OCI-LY7 (cell line): ENCODE measurements around the gene DBF4. TPM values are rescaled to one million over a fixed set of nuclear protein-coding genes. Genes with fewer than 3 reads are reported as not detected.

ENCODE experiments used
- BruUV-seq: library from RNA; stranded (reverse); fragments of 400-500 nt; replicated peaks from 2 replicates; lab custom pipeline; 2021; lab: Mats Ljungman, UMichigan
- CTCF ChIA-PET: fragments of 300-600 bp; sonication (Branson Sonifier 250); formaldehyde crosslinking; loops from one replicate; lab custom pipeline; 2022; ENCODE audit warnings: antibody characterized with exemption; ENCODE audit not compliant: unreplicated experiment; lab: Charles Lee
- POLR2A ChIA-PET: fragments of 300-600 bp; sonication (Branson Sonifier 250); formaldehyde crosslinking; loops from one replicate; lab custom pipeline; 2022; ENCODE audit warnings: antibody characterized with exemption; lab: Charles Lee
- DNase-seq: peaks from one replicate; pipeline ENCODE4 v3.0.0-alpha.2; 2015; ENCODE audit warnings: low spot score
- H2AFZ ChIP-seq: fragments of 200-600 bp; sonication (generic), shearing (Covaris generic); 2 replicates; pipeline ENCODE4 v1.6.1; 2014; ENCODE audit warnings: mild to moderate bottlenecking, antibody characterized with exemption, low read length, moderate library complexity
- H3K27ac ChIP-seq: fragments of 200-600 bp; sonication (generic); 2 replicates; pipeline ENCODE4 v1.5.1; 2014; ENCODE audit warnings: mixed run types, low read depth, mild to moderate bottlenecking, moderate library complexity, low read length, inconsistent platforms; ENCODE audit not compliant: poor library complexity, severe bottlenecking
- H3K36me3 ChIP-seq: fragments of 200-600 bp; sonication (generic); 2 replicates; pipeline ENCODE4 v1.6.1; 2014; ENCODE audit warnings: mild to moderate bottlenecking, antibody characterized with exemption, low read length, moderate library complexity, mixed read lengths; ENCODE audit not compliant: insufficient read depth
- H3K4me1 ChIP-seq: fragments of 200-600 bp; sonication (generic); 2 replicates; pipeline ENCODE4 v1.5.1; 2014; ENCODE audit warnings: mild to moderate bottlenecking, low read length; ENCODE audit not compliant: insufficient read depth, poor library complexity, severe bottlenecking
- H3K4me2 ChIP-seq: fragments of 200-600 bp; sonication (generic); 2 replicates; pipeline ENCODE4 v1.6.1; 2014; ENCODE audit warnings: mild to moderate bottlenecking, low read length
- H3K4me3 ChIP-seq: fragments of 200-600 bp; sonication (generic); 2 replicates; pipeline ENCODE4 v1.5.1; 2014; ENCODE audit warnings: mild to moderate bottlenecking, low read depth, low read length; ENCODE audit not compliant: poor library complexity, severe bottlenecking
- H3K79me2 ChIP-seq: fragments of 200-600 bp; sonication (generic); 2 replicates; pipeline ENCODE4 v1.6.1; 2016; ENCODE audit warnings: low read depth, mild to moderate bottlenecking, low read length, moderate library complexity, mixed read lengths; ENCODE audit not compliant: insufficient read depth
- H3K9me2 ChIP-seq: fragments of 200-600 bp; sonication (generic); 2 replicates; pipeline ENCODE4 v1.6.1; 2016; ENCODE audit warnings: mild to moderate bottlenecking, low read length, mixed read lengths; ENCODE audit not compliant: insufficient read depth
- H3K9me3 ChIP-seq: fragments of 200-600 bp; sonication (generic); 2 replicates; pipeline ENCODE4 v1.6.1; 2014; ENCODE audit warnings: mild to moderate bottlenecking, mixed run types, low read length, mixed read lengths
- H4K20me1 ChIP-seq: fragments of 200-600 bp; sonication (generic); 2 replicates; pipeline ENCODE4 v1.6.1; 2014; ENCODE audit warnings: mild to moderate bottlenecking, antibody characterized with exemption, low read length, moderate library complexity, mixed read lengths; ENCODE audit not compliant: insufficient read depth
- EZH2phosphoT487 ChIP-seq: fragments of 200-600 bp; sonication (generic); IDR thresholded peaks from 2 replicates; pipeline ENCODE4 v1.6.1; 2018; ENCODE audit warnings: low read depth, borderline replicate concordance, mild to moderate bottlenecking, mixed run types, antibody characterized with exemption, low read length, moderate library complexity, mixed read lengths
- intact Hi-C: fragments of 100-400 bp; cut with micrococcal nuclease; formaldehyde crosslinking; loops from one replicate; pipeline ENCODE4 v1.10.0; 2022; ENCODE audit not compliant: unreplicated experiment
- total RNA-seq, 2 experiments: library from RNA; depleted of rRNA in 1 of 2; stranded (reverse); fragments of >200 nt in 1 of 2; shearing (Covaris generic) in 1 of 2; gene quantifications; 2 replicates each; pipeline ENCODE4 v1.2.3, GENCODE V29; 2014 to 2022
- TF ChIP-seq, protein P1 (sequence below): fragments of 200-600 bp; sonication (generic); conservative IDR thresholded peaks from 2 replicates; pipeline ENCODE4 v1.5.1; 2014; ENCODE audit warnings: mild to moderate bottlenecking, antibody characterized with exemption, low read length, moderate library complexity, mixed read lengths

DBF4 gene
- total RNA-seq, 2 experiments from 2014 or later, result 95.0 to 99.2 TPM

DNA sequence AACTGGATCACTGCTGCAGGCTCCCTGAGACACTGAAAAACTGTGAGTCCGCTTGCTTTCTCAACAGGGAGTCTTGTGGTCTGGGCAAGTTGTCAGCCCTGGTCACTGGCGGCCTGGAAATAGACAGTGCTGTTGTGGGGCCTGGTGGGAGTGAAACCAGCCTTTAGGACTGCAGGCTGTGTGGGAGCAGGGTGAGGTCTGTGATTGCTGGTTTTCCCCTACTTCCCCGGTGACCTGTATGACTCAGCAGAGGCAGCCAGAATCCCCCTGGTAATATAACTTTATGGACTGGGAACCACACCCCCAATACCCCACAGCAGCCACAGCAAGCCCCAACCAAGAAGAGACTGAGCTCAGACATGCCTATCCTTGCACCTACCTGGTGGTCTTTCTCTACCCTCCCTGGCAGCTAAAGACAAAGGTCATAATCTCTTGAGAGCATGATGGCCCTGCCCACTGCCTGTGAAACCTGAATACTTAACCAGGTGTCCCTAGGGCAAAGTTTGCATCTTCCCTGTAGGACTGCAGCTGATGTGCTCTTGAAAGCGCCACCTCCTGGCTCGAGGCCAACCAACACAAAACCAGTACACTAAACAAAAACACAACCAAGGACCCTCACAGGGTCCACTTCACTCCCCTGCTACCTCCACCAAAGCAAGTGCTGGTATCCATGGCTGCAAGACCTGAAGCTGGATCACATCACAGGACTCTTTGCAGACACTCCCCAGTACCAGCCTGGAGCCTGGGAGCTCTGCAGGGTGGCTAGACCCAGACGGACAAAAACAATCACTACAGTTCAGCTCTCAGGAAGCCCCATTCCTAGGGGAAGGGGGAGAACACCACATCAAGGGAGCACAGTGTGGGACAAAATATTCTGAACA lies 50.5 kb downstream of the DBF4 start:
- ChIA-PET CTCF (interaction anchor here (0.9 kb wide), 1 partner anchor 20 kb away, joined by 3 read pairs; no protein-coding TSS in a partner anchor), POLR2A (interaction anchor here (0.7 to 1.2 kb wide), 3 partner anchors 20 to 44 kb away, joined by 3 read pairs; no protein-coding TSS in a partner anchor)
- intact Hi-C loops, result loop anchor here (5.0 kb wide), 1 partner anchor 130 kb away; no protein-coding TSS in a partner anchor
- TF ChIP-seq, protein P1, sequence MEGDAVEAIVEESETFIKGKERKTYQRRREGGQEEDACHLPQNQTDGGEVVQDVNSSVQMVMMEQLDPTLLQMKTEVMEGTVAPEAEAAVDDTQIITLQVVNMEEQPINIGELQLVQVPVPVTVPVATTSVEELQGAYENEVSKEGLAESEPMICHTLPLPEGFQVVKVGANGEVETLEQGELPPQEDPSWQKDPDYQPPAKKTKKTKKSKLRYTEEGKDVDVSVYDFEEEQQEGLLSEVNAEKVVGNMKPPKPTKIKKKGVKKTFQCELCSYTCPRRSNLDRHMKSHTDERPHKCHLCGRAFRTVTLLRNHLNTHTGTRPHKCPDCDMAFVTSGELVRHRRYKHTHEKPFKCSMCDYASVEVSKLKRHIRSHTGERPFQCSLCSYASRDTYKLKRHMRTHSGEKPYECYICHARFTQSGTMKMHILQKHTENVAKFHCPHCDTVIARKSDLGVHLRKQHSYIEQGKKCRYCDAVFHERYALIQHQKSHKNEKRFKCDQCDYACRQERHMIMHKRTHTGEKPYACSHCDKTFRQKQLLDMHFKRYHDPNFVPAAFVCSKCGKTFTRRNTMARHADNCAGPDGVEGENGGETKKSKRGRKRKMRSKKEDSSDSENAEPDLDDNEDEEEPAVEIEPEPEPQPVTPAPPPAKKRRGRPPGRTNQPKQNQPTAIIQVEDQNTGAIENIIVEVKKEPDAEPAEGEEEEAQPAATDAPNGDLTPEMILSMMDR, result peak; percentile 74
- no peak for TF ChIP-seq EZH2phosphoT487
- Histone ChIP-seq H3K9me3 (no peaks in the 10 kb centered on the region), H3K27ac (no peak overlapping the region), H3K4me1 (peaks cover 8% of the 10 kb centered on the region), H3K79me2 (no peaks in the 10 kb centered on the region), H3K4me3 (no peak overlapping the region), H3K36me3 (no peaks in the 10 kb centered on the region), H4K20me1 (no peaks in the 10 kb centered on the region), H3K4me2 (no peak overlapping the region), H3K9me2 (no peaks in the 10 kb centered on the region), H2AFZ (peak overlapping the region; percentile 0; the same call in 1 of the 2 replicates)
- peak; percentile 56 for DNase-seq
- no TSS peak for BruUV-seq

DNA sequence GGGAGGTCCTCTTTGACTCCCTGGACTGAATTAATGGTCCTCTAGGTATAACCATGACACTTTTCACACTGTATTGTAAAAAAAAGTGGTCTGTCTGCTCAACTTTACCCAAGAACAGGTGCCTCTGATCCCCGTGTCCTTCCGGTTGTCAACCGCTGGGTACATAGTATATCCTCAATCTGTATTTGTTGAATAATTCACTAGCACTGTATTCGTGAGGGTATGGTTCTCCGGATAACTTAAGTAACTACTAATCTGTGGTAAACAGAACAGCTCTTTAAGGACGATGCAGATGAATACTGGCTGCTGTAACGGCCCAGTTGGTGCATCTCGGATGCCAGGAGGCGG lies 57.3 kb downstream of the DBF4 start:
- no TSS peak for BruUV-seq
- Histone ChIP-seq H3K27ac (peak overlapping the region; percentile 65), H3K4me3 (peak overlapping the region; percentile 78), H3K4me2 (peak overlapping the region; percentile 87), H4K20me1 (no peaks in the 10 kb centered on the region), H3K4me1 (peaks cover 13% of the 10 kb centered on the region), H2AFZ (peak overlapping the region; percentile 99), H3K79me2 (no peaks in the 10 kb centered on the region), H3K9me2 (no peaks in the 10 kb centered on the region), H3K36me3 (peaks cover 13% of the 10 kb centered on the region), H3K9me3 (no peaks in the 10 kb centered on the region)
- CTCF ChIA-PET, result interaction anchor here (1.0 to 1.3 kb wide), 2 partner anchors 25 to 285 kb away, joined by 3 to 4 read pairs; no protein-coding TSS in a partner anchor
- DNase-seq, result peak; percentile 64
- intact Hi-C loops, result loop anchor here (5.0 to 10.0 kb wide), 4 partner anchors 181 to 716 kb away; partner anchors contain the start of genes CROT and TMEM243
- TF ChIP-seq, protein P1, result no peak
- TF ChIP-seq EZH2phosphoT487, result no peak
- POLR2A ChIA-PET, result interaction anchor here (0.5 to 1.6 kb wide), 17 partner anchors 10 to 371 kb away, joined by 3 to 17 read pairs (median 3); partner anchors contain the start of genes DBF4 and SLC25A40
